ENCODE results near the gene MIDN.

MIDN gene

DNA sequence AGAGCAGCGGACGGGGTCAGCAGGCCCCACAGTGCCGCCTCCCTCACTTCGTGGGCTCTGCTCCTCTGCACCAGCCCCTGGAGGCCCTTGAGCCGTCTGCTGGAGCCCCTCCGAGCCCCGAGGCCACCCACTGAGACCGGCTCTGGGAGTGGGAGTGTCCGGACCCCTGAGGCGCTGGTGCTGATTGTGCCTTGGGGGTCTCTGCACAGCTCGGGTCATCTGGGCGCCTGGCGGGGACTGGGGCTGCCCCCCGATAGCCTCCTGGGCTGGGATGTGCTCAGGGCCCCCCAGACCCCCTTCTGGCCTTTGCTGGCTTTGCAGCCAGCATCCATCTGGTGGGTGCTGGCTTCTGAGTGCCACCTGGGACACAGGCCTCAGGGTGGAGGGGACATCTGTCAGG, 26.0 kb upstream of the MIDN start:
- H3K4me3 ChIP-seq (ENCODE audit: low read depth, low read length) = no peak overlapping the region
- no peak for DNase-seq (ENCODE audit: low read depth)

DNA sequence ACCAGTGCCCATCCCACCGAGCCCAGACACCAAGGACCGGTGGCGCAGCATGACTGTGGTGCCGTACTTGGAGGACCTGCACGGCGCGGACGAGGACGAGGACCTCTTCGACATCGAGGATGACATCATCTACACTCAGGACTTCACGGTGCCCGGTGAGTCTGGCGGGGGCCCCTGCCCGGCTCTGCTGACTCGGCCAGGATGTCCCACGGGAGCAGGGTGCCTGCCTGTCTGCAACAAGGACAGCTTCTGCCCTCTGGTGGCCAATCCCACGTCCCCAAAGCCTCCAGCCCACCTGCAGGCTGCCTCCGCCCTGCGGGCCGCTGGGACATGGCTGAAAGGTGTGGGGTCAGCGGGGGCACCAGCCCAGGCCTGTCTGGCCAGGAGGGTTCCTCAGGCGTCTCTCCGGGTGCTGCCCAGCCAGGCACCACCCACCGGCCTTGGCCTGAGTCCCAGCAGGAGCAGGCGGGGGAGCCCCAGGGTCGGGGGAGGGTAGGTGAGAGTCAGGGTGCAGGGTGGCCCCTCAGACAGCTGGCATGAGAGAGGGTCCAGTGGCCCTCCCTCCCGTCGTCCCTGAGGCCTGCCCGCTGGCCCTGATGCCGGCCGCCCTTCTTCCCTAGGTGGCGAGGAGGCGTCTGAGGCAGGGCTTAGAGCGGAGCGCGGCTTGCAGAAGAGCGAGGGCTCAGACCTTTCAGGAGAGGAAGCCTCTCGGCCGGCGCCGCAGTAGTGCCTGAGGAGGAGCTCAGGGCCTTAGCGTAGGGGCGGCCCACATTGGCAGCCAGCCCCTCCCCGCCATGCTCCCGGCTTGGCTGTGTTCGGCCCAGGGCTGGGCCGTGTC, 25.1 kb upstream of the MIDN start:
- TF ChIP-seq, protein P1, sequence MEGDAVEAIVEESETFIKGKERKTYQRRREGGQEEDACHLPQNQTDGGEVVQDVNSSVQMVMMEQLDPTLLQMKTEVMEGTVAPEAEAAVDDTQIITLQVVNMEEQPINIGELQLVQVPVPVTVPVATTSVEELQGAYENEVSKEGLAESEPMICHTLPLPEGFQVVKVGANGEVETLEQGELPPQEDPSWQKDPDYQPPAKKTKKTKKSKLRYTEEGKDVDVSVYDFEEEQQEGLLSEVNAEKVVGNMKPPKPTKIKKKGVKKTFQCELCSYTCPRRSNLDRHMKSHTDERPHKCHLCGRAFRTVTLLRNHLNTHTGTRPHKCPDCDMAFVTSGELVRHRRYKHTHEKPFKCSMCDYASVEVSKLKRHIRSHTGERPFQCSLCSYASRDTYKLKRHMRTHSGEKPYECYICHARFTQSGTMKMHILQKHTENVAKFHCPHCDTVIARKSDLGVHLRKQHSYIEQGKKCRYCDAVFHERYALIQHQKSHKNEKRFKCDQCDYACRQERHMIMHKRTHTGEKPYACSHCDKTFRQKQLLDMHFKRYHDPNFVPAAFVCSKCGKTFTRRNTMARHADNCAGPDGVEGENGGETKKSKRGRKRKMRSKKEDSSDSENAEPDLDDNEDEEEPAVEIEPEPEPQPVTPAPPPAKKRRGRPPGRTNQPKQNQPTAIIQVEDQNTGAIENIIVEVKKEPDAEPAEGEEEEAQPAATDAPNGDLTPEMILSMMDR (IDR thresholded peaks at IDR 0.05; ENCODE audit: low read depth, low read length, missing control alignments) = peak; percentile 75
- no peak for DNase-seq (ENCODE audit: low read depth)
- H3K4me3 ChIP-seq (ENCODE audit: low read depth, low read length) = no peak overlapping the region

More for the DNA sequence above, 26.0 kb upstream of the MIDN start:
- TF ChIP-seq, protein P1 (IDR thresholded peaks at IDR 0.05; ENCODE audit: low read depth, low read length, missing control alignments) = peak; percentile 46

DNA sequence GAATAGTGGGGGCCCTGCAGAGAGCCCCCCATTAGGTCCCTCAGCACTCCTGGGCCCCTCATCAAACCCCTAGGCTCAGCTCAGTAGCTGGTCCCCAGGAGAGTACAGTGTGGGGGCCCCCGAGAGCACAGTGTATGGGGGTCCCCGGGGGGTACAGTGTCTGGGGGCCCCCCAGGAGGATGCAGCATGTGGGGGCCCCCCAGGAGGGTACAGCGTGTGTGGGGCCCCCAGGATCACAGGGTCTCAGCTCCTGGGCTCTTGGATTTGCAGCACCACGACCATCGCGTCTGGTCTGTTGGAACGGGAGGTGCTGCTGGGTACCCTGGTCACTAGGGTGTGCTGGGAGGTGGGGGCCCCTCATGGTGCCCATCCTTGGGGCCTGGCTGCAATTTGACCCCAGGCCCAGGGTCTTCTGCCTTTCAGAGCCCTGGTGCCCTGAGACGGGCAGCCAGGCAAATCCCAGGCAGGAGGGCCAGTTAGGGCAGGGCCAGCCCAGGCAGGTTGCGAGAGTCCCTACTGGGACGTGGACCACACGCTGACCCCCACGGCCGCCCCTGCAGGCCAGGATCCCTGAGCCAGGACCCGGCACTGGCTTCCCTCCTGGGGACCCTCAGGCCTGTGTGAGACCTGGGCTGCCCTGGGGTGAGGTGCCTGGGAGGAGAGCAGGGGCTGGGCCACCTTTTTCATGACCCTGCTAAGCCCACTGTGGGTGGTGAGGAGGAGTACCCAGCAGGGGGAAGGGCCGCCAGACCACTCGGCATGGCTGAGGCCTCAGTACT, 24.1 kb upstream of the MIDN start:
- DNase-seq (ENCODE audit: low read depth) = no peak
- TF ChIP-seq, protein P1 (IDR thresholded peaks at IDR 0.05; ENCODE audit: low read depth, low read length, missing control alignments) = no peak
- no peak overlapping the region for H3K4me3 ChIP-seq (ENCODE audit: low read depth, low read length)

DNA sequence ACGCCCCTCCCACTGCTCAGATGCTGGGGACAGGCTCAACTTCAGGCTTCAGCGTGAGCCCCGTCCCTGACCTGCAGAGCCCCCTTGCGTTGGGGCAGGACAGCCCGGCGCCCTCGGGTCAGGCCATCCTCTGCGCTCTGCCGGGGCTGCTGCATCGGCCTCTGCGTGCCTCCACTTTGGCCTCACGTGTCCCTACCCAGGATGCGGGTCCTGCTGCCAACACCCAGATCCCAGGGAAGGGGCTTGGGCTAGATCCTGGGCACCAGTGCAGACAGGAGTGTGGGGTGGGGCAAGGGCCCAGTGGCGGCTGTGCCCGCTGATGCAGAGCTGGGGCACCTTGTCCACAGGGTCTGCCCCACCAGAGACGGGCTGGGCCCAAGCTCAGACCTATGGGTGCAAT, 23.5 kb upstream of the MIDN start:
- TF ChIP-seq, protein P1 (IDR thresholded peaks at IDR 0.05; ENCODE audit: low read depth, low read length, missing control alignments) = no peak
- no peak overlapping the region for H3K4me3 ChIP-seq (ENCODE audit: low read depth, low read length)
- DNase-seq (ENCODE audit: low read depth) = no peak

DNA sequence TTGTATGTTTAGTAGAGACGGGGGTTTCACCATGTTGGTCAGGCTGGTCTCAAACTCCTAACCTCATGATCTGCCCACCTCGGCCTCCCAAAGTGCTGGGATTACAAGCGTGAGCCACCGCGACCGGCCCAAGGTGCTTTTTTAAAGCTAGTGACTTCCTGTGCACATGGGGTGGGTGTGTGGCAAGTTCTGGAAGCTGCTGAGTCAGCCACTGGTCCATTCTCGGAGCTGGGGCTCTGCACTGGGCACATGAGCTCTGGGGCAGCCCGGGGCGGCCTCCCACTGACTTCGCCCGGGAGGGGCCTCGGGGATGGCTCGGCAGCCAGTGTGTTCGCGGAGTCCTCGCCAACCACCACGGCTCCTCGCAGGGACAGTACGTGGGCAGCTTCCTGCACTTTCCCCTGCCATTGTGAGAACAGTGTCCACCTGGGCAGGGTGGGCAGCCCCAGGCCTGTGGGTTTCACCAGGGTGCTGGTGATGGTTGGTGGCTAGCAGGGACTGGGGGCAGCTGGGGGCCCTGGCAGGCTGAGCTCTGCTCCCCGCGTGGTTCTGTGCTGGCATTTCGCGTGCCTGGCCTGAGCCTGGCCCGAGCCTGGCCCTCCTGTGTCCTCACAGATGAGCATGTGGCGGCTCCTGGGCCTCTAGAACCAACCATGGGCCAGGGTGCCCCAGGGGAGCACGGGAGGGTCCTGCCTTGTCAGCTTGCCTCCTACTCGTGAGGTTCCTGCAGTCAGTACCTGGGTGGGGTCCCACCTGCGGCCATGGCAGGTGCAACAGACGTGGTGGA, 22.8 kb upstream of the MIDN start:
- H3K4me3 ChIP-seq (ENCODE audit: low read depth, low read length) = no peak overlapping the region

DNA sequence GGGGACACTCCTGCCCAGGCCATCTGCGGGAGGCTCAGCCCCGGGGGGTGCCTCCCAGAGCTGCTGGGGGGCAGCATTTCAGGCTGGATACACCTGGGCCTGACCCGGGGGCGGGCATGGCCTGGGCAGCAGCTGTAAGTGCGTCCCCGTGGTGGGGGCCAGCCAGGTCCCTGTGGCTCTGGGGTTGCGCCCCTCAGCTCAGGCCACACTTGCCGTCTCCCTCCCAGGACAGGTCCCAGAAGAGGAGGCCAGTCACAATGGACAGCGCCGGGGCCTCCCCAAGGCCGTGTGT, 22.2 kb upstream of the MIDN start:
- TF ChIP-seq, protein P1 (IDR thresholded peaks at IDR 0.05; ENCODE audit: low read depth, low read length, missing control alignments) = no peak
- no peak overlapping the region for H3K4me3 ChIP-seq (ENCODE audit: low read depth, low read length)
- DNase-seq (ENCODE audit: low read depth) = no peak

More for the DNA sequence above, 22.8 kb upstream of the MIDN start:
- DNase-seq (ENCODE audit: low read depth) = no peak
- TF ChIP-seq, protein P1 (IDR thresholded peaks at IDR 0.05; ENCODE audit: low read depth, low read length, missing control alignments) = no peak
